HL-60 (cell line): Measurements from ENCODE around the gene MTMR11.
A peak's percentile ranks its signal among the peaks of the same experiment; 100 is the strongest.

ENCODE experiments used
- DNase-seq, 2 experiments: peaks; one replicate each; pipeline ENCODE4 v3.0.0-alpha.2; 2010 to 2020; ENCODE audit warnings: low read depth in 1 of 2, low spot score in 1 of 2
- H3K27ac ChIP-seq: fragments of 250-450 bp; sonication (Bioruptor Pico); replicated peaks from 2 replicates; pipeline ENCODE4 v1.5.1; 2020; ENCODE audit warnings: mild to moderate bottlenecking, moderate library complexity
- H3K27me3 ChIP-seq: fragments of 250-450 bp; sonication (Bioruptor Pico); 2 replicates; pipeline ENCODE4 v1.5.1; 2021; ENCODE audit warnings: mild to moderate bottlenecking, moderate library complexity; ENCODE audit not compliant: insufficient read depth, poor library complexity, severe bottlenecking
- H3K4me3 ChIP-seq: replicated peaks from 2 replicates; pipeline ENCODE4 v1.5.1; 2011; ENCODE audit warnings: mild to moderate bottlenecking, control low read depth, low read length; ENCODE audit not compliant: insufficient read depth
- GABPA ChIP-seq: IDR thresholded peaks from 2 replicates; pipeline ENCODE4 v1.6.1; 2012; ENCODE audit warnings: low read depth
- POLR2AphosphoS5 ChIP-seq: IDR thresholded peaks from 2 replicates; pipeline ENCODE4 v1.6.1; 2012; ENCODE audit warnings: low read depth
- REST ChIP-seq: IDR thresholded peaks from 2 replicates; pipeline ENCODE4 v1.6.1; 2012; ENCODE audit warnings: low read depth; ENCODE audit not compliant: insufficient replicate concordance
- SPI1 ChIP-seq: IDR thresholded peaks from 2 replicates; pipeline ENCODE4 v1.6.1; 2012; ENCODE audit warnings: low read depth, mild to moderate bottlenecking, borderline replicate concordance
- long read RNA-seq: library from polyadenylated mRNA; unstranded; transcript quantifications from one replicate; pipeline ENCODE4 v2.0.0, GENCODE V29; 2020
- TF ChIP-seq, protein P1 (sequence below): IDR thresholded peaks from one replicate; pipeline ENCODE4 v1.5.1; 2011; ENCODE audit warnings: low read length, control low read depth, inconsistent platforms; ENCODE audit not compliant: insufficient read depth

Gene MTMR11
- long read RNA-seq, result 0 reads

DNA sequence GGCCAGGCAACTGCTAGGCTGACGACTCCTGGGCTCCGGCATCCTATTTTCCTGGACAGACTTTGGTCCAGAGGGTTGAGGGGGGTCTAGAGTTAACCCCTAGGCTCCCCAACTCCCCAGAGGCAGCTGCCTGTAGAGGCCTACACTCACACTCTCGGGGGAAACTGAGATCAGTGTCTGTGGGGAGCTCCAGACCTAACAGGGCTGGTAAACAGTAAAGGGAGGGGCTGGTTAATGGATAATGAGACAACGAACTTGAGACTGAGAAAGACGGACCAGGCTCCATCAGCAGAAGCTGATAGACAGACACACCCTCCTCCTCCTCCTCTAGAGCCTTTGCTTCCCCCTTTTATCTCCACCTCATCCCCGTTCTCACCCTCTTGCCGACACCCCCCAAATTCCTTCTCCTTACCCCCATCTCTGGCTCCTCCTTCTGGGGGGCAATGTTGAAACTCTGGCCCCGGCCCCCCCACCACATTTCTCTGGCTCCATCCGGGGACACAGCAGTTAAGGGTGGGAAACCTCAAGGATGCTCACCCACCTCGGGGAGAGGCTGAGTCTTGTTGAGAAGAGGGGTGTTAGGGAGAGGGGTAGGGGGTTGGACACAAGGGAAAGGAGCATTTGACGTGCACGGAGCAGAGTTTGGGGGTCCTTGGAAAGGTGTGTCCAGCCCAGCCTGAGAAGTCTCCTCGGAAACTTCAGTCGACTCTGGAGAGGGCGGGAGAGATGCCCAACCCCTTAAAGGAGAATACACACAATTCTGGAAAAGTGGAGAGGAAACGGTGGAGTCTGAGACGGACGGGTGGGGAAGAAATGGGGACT, at the start of gene MTMR11:
Gene MTMR11, minus strand, starts transcription at position 710 of the 822 bp plus-strand sequence. Its CDS starts 232 bp downstream, at position 478.
- DNase-seq, result no peak
- Histone ChIP-seq H3K27ac (peak within 1 kb of the TSS; percentile 51), H3K4me3 (no peak within 1 kb of the TSS), H3K27me3 (no peaks in the 10 kb centered on the region)
- TF ChIP-seq REST (no peak), GABPA (no peak), POLR2AphosphoS5 (no peak), SPI1 (no peak)
- TF ChIP-seq, protein P1, sequence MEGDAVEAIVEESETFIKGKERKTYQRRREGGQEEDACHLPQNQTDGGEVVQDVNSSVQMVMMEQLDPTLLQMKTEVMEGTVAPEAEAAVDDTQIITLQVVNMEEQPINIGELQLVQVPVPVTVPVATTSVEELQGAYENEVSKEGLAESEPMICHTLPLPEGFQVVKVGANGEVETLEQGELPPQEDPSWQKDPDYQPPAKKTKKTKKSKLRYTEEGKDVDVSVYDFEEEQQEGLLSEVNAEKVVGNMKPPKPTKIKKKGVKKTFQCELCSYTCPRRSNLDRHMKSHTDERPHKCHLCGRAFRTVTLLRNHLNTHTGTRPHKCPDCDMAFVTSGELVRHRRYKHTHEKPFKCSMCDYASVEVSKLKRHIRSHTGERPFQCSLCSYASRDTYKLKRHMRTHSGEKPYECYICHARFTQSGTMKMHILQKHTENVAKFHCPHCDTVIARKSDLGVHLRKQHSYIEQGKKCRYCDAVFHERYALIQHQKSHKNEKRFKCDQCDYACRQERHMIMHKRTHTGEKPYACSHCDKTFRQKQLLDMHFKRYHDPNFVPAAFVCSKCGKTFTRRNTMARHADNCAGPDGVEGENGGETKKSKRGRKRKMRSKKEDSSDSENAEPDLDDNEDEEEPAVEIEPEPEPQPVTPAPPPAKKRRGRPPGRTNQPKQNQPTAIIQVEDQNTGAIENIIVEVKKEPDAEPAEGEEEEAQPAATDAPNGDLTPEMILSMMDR, result no peak

GRCh38 chr1:149979972-149980540, 43.4 kb upstream of the MTMR11 start:
- TF ChIP-seq, protein P1, result no peak
- TF ChIP-seq POLR2AphosphoS5 (no peak), SPI1 (no peak), GABPA (no peak), REST (no peak)

DNA sequence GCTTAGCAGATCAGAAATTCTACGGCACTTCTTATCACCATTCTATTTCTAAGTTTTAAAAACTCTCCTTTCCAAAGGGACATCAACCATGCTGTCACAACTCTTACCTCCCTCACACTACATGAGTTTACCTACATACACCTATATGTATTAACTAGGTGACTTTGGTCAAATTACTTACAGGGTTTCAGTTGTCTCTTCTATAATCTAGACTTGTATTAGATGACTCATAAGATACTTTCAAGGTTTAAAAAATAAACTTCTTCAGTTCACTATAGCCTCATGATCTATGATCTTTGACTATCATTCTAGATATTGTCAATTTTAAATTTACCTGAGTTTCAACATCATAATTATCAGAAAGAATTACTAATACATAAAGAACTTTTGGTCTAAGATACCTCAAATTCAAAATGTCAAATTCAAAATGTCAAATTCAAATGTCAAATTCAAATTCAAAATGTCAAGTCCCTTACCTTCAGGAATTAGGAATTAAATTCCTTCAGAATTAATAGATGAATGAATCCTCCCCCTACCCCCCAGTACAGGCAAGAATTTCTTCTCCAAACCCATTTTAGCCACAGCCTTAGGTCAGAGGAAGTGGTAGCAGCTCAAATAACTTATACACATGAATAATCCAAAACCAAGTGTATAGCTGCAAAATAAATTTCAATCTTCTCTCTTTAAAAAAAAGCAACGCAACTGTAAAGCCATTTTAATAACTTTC, 42.7 kb upstream of the MTMR11 start:
- DNase-seq, result no peak
- TF ChIP-seq REST (no peak), POLR2AphosphoS5 (no peak), GABPA (no peak), SPI1 (no peak)
- TF ChIP-seq, protein P1, result no peak

More at GRCh38 chr1:149979972-149980540, 43.4 kb upstream of the MTMR11 start:
- no peak for DNase-seq
- Histone ChIP-seq H3K27ac (no peak overlapping the region), H3K27me3 (no peaks in the 10 kb centered on the region), H3K4me3 (no peak overlapping the region)

More for the DNA sequence above, 42.7 kb upstream of the MTMR11 start:
- no peak overlapping the region for H3K27ac ChIP-seq
- no peaks in the 10 kb centered on the region for H3K27me3 ChIP-seq
- H3K4me3 ChIP-seq, result no peak overlapping the region
